Esophagus squamous epithelium (tissue), 5 donors: ENCODE data around the gene ABR. TPM values are rescaled to one million over a fixed set of nuclear protein-coding genes. Genes with fewer than 3 reads are reported as not detected.
A peak's percentile ranks its signal among the peaks of the same experiment; 100 is the strongest.

Experiments
- DNase-seq: peaks from one replicate; lab custom pipeline; 2025; lab: John Stamatoyannopoulos, UW
- H3K27ac ChIP-seq, 4 donors: fragments of 200-600 bp; sonication (generic); one replicate each; pipeline ENCODE4 v1.5.1; 2016 to 2019; ENCODE audit warnings: mild to moderate bottlenecking in 1 of 4
- H3K27me3 ChIP-seq, 4 donors: fragments of 200-600 bp; sonication (generic); 1 replicate in 3 of 4; 2 replicates in 1 of 4; pipeline versions ENCODE4 v1.5.1 to v1.6.0; 2017 to 2021; ENCODE audit warnings: antibody characterized with exemption in 1 of 4
- H3K36me3 ChIP-seq, 3 donors: fragments of 200-600 bp; sonication (generic); one replicate each; pipeline ENCODE4 v1.5.1; 2016 to 2019
- H3K4me1 ChIP-seq, 3 donors: fragments of 200-600 bp; sonication (generic); one replicate each; pipeline ENCODE4 v1.5.1; 2017 to 2019
- H3K4me3 ChIP-seq, 4 donors: fragments of 200-600 bp; sonication (generic); 1 replicate in 3 of 4; 2 replicates in 1 of 4; pipeline ENCODE4 v1.5.1; 2016 to 2019; ENCODE audit warnings: mild to moderate bottlenecking in 2 of 4, moderate library complexity in 1 of 4
- H3K9me3 ChIP-seq, 3 donors: fragments of 200-600 bp; sonication (generic); one replicate each; pipeline ENCODE4 v1.5.1; 2016 to 2019
- POLR2A ChIP-seq, 4 donors: fragments of 450-650 bp; IDR thresholded peaks; one replicate each; pipeline ENCODE4 v1.6.1; 2017; ENCODE audit warnings: antibody characterized with exemption in 4 of 4, mild to moderate bottlenecking in 4 of 4, moderate library complexity in 3 of 4
- WGBS, 2 donors: methylation state at CpG; one replicate each; pipeline ENCODE4 v1.1.5; 2018; 5-methylcytosine and 5-hydroxymethylcytosine counted together
- intact Hi-C: fragments of 100-400 bp; cut with DNase I; formaldehyde crosslinking; loops from one replicate; pipeline ENCODE4 v1.15.0; 2022
- total RNA-seq, 4 donors: library from RNA; depleted of rRNA; stranded (reverse); fragments of >200 nt; gene quantifications; one replicate each; pipeline ENCODE4 v1.1.0, GENCODE V29; 2016
- TF ChIP-seq, protein P1 (sequence below), 6 experiments: fragments of 450-650 bp in 4 of 6; fragments of 200-600 bp in 2 of 6; sonication (generic) in 2 of 6; IDR thresholded peaks; one replicate each; pipeline ENCODE4 v1.5.1; 2016 to 2019; ENCODE audit warnings: antibody characterized with exemption in 6 of 6, mild to moderate bottlenecking in 4 of 6, moderate library complexity in 4 of 6
- donor health status: DM: yes; HTN: yes; CAD: no.

ABR gene
- total RNA-seq, 4 donors from 2014 or later, result 62.1 to 248 (median 75.5) TPM

DNA sequence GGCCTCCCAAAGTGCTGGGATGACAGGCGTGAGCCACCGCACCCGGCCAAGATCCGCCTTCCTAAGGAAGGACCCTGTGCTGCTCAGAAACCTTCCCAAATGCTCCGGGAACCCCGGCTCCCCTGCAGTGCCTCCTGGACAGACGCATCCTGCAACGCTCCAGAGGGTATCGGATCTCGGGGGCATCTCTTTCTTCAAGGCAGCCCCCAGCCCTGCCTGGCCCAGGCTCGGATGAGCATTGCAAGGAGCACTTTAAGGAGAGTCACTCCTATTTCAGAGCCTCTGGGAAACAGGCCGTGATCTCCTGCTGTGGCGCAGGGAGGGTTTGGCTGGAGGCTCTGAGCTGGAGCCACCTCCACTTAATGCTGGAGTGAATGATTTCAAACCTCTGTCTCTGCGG, 17.2 kb upstream of the ABR start:
- intact Hi-C loops, result no loop called here
- WGBS, 2 donors, result 82 to 90% methylated on average over 4 to 6 of the region's 14 CpGs
- H3K27me3 ChIP-seq, result peaks cover 0 to 20% (median 0%) of the 10 kb centered on the region in 4 donors
- no peaks in the 10 kb centered on the region for H3K36me3 ChIP-seq
- no peak overlapping the region for H3K4me3 ChIP-seq
- no peak for DNase-seq
- no peaks in the 10 kb centered on the region for H3K9me3 ChIP-seq
- H3K27ac ChIP-seq, result peak overlapping the region; percentile 44 to 87 (median 72)
- TF ChIP-seq, protein P1, sequence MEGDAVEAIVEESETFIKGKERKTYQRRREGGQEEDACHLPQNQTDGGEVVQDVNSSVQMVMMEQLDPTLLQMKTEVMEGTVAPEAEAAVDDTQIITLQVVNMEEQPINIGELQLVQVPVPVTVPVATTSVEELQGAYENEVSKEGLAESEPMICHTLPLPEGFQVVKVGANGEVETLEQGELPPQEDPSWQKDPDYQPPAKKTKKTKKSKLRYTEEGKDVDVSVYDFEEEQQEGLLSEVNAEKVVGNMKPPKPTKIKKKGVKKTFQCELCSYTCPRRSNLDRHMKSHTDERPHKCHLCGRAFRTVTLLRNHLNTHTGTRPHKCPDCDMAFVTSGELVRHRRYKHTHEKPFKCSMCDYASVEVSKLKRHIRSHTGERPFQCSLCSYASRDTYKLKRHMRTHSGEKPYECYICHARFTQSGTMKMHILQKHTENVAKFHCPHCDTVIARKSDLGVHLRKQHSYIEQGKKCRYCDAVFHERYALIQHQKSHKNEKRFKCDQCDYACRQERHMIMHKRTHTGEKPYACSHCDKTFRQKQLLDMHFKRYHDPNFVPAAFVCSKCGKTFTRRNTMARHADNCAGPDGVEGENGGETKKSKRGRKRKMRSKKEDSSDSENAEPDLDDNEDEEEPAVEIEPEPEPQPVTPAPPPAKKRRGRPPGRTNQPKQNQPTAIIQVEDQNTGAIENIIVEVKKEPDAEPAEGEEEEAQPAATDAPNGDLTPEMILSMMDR (IDR thresholded peaks at IDR 0.05), result no peak
- TF ChIP-seq POLR2A (IDR thresholded peaks at IDR 0.05), result no peak
- peaks cover 0 to 34% (median 8%) of the 10 kb centered on the region in 3 donors for H3K4me1 ChIP-seq

GRCh38 chr17:1192911-1193699, 13.3 kb upstream of the ABR start:
- no peaks in the 10 kb centered on the region for H3K9me3 ChIP-seq
- DNase-seq, result no peak
- no peak overlapping the region for H3K27ac ChIP-seq
- H3K4me1 ChIP-seq, result peaks cover 0 to 44% (median 26%) of the 10 kb centered on the region in 3 donors
- peaks cover 0 to 43% (median 0%) of the 10 kb centered on the region in 4 donors for H3K27me3 ChIP-seq
- no peak overlapping the region for H3K4me3 ChIP-seq
- WGBS, 2 donors, result 80 to 84% methylated on average over 28 to 31 of the region's 31 CpGs
- intact Hi-C loops, result loop anchor here (5.0 kb wide), 1 partner anchor 71 kb away; no protein-coding TSS in a partner anchor
- no peak for TF ChIP-seq POLR2A (IDR thresholded peaks at IDR 0.05)
- TF ChIP-seq, protein P1 (IDR thresholded peaks at IDR 0.05), result no peak
- H3K36me3 ChIP-seq, result no peaks in the 10 kb centered on the region

GRCh38 chr17:1190751-1191331, 11.1 kb upstream of the ABR start:
- Histone ChIP-seq H3K36me3 (no peaks in the 10 kb centered on the region), H3K4me1 (peaks cover 12 to 53% (median 43%) of the 10 kb centered on the region in 3 donors), H3K27me3 (peaks cover 0 to 46% (median 0%) of the 10 kb centered on the region in 4 donors), H3K9me3 (no peaks in the 10 kb centered on the region), H3K27ac (no peak overlapping the region), H3K4me3 (no peak overlapping the region)
- no peak for DNase-seq
- intact Hi-C loops, result loop anchor here (5.0 kb wide), 1 partner anchor 69 kb away; no protein-coding TSS in a partner anchor
- no peak for TF ChIP-seq POLR2A (IDR thresholded peaks at IDR 0.05)
- TF ChIP-seq, protein P1 (IDR thresholded peaks at IDR 0.05), result no peak
- 29 to 32% methylated on average over 11 to 22 of the region's 25 CpGs for WGBS, 2 donors

GRCh38 chr17:1188812-1189504, 9.2 kb upstream of the ABR start:
- Histone ChIP-seq H3K27me3 (peaks cover 0 to 44% (median 0%) of the 10 kb centered on the region in 4 donors), H3K36me3 (no peaks in the 10 kb centered on the region), H3K27ac (peak overlapping the region; percentile 20 to 89 (median 62)), H3K9me3 (no peaks in the 10 kb centered on the region), H3K4me3 (peak overlapping the region in 1 of 4 donors; percentile 38), H3K4me1 (peaks cover 12 to 56% (median 43%) of the 10 kb centered on the region in 3 donors)
- DNase-seq, result no peak
- no peak for TF ChIP-seq POLR2A (IDR thresholded peaks at IDR 0.05)
- TF ChIP-seq, protein P1 (IDR thresholded peaks at IDR 0.05), result no peak
- intact Hi-C loops, result no loop called here
- WGBS, 2 donors, result 42 to 44% methylated on average over 11 to 16 of the region's 20 CpGs
